Germinal center (tissue), 1 donor: ENCODE data around the gene CORO7.
"Not testable (repeated sequence)": the region's sequence is repeated elsewhere in the genome, so short reads cannot be mapped to it uniquely, and the experiment has no call there.

ENCODE experiments used
- DNase-seq: peaks from one replicate; pipeline ENCODE4 v3.0.0; 2012; ENCODE audit warnings: mixed read lengths, low spot score

The CORO7 gene

GRCh38 chr16:4336701-4337539 is 79.5 kb downstream of the CORO7 start:
- no peak for DNase-seq

GRCh38 chr16:4334724-4335495 is 81.5 kb downstream of the CORO7 start:
- no peak for DNase-seq

DNA sequence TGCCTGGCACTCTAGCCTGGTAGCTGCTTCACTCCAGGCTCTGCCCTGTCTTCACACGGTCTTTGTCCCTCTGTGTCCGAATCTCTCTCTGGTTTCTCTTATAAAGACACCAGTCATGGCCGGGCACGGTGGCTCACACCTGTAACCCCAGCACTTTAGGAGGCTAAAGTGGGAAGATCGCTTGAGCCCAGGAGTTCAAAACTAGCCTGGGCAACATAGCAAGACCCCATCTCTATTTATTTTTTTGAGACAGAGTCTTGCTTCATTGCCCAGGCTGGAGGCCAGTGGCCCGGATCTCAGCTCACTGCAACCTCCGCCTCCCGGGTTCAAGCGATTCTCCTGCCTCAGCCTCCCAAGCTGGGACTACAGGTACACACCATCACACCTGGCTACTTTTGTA is 82.7 kb downstream of the CORO7 start:
- not testable (repeated sequence) for DNase-seq

GRCh38 chr16:4333308-4333638 is 83.1 kb downstream of the CORO7 start:
- DNase-seq: no peak

DNA sequence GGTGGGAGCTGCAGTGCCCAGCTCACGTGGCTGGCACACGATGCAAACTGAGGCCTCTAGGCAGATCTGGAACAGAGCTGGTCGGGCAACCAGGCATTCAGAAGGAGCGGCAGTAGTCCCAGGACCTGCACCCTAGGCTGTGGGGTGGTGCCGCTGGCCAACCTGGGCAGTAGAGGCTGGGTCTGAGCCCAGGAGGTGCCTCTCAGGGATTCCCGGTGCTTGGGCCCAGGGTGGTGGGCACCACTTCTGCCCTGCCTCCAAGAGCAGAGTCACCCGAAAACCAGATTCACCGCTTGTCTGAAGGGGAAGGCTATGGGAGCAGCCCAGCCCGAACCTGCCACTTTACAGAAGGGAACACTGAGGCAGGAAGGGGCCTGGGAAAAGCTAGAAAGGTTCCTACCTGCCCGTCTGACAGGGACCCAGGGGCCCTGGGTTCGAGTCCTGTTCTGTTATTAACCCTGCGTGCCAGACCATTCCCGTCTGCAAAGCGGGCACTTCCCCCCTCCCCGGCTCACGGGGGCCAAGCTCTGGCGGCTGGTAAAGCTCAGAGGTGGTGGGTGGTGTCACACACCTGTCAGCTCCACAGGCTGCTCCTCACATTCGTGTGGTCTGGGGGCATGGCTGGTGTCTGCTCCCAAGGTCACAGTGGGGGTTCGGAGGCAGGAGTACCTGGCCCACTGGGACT is 83.6 kb downstream of the CORO7 start:
- DNase-seq: no peak

- no peak for DNase-seq
Observed at GRCh38 chr16:4332083-4332482, 84.3 kb downstream of the CORO7 start.

GRCh38 chr16:4330277-4330874 is 86.0 kb downstream of the CORO7 start:
- DNase-seq: peak; percentile 80

GRCh38 chr16:4328782-4329775 is 87.3 kb downstream of the CORO7 start:
- DNase-seq: no peak

GRCh38 chr16:4328046-4328781 is 88.2 kb downstream of the CORO7 start:
- peak; percentile 54 for DNase-seq

DNA sequence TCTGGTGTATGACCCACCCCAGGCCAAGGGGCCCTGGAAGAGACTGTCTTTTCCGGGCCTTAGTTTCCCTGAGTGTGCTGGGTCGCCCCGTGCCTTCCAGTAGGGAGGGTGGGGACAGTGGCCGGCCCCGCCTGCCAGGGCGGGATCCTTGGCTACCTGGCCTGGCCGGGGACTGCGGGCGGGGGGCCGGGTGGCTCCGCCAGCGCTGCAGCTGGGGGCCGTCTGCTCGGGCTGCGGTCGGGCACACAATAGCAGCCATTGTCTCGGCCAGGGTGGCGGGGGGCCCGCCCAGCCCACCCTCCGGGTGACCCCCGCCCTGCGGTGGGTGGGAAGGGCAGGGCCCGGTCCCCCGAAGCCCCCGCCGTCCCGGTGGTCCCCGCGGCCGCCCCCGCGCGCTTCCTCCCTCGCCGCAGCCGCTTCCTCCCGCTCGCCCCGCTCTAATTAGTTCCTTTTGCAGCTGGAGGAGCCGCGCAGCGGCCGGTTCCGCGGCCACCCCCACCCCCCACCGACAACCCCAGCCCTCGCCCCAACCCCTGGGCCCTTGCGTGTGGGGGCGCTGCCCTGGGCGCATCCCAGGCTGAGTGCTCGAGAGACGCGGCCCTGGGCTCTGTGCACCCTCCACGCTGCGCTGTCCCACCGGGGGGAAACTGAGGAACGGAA is 88.9 kb downstream of the CORO7 start:
- no peak for DNase-seq

- no peak for DNase-seq
Observed at GRCh38 chr16:4325253-4325758, 91.1 kb downstream of the CORO7 start.

- DNase-seq: no peak
Observed at GRCh38 chr16:4324492-4325252, 91.7 kb downstream of the CORO7 start.

DNA sequence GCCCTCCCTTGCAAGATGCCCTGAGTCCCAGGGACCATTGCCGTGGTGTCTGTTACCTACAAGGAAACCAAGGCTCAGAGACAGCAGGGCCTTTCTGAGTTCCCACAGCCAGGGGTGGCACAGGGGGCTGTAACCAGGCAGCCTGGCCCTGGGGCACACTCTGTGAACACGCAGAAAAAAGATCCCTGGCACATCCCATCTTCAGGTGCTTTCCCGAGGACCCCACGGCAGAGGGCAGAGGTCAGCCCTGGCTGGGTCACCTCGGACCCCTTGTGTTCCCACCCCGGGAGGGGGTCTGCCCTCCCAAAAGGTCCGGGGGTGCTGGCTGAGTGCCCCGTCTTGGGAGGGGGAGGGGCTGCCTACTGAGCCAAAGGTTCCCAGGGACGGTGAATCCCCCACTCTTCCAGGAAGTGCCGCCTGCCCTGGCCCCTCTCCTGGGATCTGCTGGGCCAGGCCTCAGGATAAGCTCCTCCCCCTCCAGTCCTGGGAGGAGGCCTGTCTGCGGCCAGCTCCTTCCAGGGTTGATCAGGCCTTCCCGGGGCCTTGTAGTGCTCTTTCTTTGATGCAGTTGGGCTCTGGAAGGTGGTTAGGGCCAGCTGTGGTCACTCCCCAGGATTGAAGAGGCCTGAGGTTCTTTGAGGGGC is 92.4 kb downstream of the CORO7 start:
- DNase-seq: no peak

GRCh38 chr16:4323071-4323844 is 93.1 kb downstream of the CORO7 start:
- no peak for DNase-seq

DNA sequence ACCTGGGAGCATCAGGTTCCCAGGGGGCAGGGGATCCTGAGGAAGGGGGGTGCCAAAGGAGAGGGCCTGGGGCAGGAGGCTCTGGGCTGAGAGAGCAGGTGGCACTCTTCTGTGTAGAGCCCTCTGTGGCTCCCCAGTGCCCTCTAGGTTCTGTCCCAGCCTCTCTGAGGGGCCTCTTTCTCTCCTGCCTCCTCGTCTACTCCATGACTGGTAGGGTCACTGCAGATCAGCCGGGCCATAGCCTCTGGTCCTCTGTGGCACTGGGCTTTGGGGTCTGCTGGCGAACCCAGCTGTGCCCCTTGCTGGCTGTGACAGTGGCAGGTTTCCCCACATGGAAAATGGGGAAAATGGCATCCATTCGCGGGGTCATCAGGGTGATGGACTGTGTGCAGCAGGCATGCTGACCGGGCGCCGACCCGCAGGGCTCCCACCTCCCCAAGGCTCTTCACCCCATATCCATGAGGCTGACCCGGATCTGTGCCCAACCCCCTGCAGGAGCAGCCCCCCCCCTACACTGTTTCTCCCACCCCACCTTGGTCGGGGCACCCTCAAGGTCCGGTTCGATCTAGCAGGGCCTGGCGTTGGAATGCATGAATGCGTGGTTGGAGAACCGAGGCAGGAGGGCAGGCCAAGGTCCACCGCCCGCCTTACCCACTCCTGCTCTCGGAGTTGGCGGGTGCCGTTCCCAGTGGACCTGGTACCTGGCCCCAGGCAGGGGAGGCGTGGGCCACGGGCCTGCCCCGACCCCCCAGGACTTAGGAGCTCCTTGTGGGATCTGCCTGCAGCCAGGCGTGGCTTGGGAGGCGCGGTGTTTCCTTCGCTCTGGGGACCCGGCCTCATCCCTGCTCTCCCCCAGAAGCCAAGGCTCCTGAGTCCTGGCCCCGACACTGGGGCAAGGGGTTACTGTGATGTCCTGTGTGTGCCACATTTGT is 94.0 kb downstream of the CORO7 start:
- DNase-seq: no peak

DNA sequence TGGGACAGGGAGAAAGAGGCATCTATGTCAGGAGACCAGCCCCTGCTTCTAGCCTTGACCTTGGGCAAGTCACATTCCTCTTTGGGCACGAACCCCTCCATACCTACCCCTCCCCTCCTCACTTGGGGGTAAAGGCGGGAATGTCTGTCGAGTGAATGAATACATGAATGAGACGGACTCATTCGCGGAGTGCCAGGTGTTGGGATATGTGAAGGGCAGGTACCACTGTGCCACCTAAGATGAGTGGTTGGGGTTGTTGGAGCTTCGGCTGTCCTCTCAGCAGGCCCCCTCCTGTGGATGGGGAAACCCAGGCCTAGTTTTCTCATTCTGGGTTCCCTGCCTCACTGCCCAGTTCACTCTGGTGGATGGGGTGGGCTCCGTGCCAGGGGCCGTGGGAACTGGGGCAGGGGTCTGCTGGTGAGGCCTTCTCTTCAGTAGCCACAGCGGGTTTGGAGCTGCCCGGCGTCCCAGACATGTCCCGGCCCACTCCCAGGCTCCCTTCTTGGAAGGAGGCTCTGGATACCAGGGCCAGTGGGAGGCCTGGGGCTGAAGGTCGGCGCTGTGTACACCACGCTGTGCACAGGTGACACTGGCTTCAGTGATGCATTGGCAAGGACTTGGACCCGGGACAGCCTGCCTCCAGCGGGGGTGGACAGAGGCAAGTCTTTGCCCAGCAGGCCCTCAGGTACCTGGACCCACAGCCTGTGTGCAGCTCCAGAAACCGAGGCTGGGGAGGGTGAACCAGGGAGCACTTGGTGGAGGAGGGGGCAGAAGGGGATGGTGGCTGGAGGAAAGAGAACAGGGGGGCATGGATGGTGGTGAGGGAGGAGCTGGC is 94.9 kb downstream of the CORO7 start:
- DNase-seq: no peak
